Breast epithelium (tissue), 3 donors: ENCODE measurements around the gene VIPR1.

Experiments
- CTCF ChIP-seq, 3 donors: fragments of 450-650 bp; IDR thresholded peaks; one replicate each; pipeline ENCODE4 v1.5.1; 2016 to 2017; ENCODE audit warnings: antibody characterized with exemption in 3 of 3, mild to moderate bottlenecking in 3 of 3, moderate library complexity in 3 of 3
- POLR2A ChIP-seq: fragments of 450-650 bp; IDR thresholded peaks from one replicate; pipeline ENCODE4 v1.6.1; 2016; ENCODE audit warnings: antibody characterized with exemption, mild to moderate bottlenecking, moderate library complexity

GRCh38 chr3:42478830-42479229 is 23.6 kb upstream of the VIPR1 start:
- no peak for TF ChIP-seq CTCF (IDR thresholded peaks at IDR 0.05)
- TF ChIP-seq POLR2A, result no peak
